KG1 (cell line): ENCODE measurements around the gene LPIN2.
"Not testable (repeated sequence)": the region's sequence is repeated elsewhere in the genome, so short reads cannot be mapped to it uniquely, and the experiment has no call there.

ENCODE experiments used
- DNase-seq: peaks from one replicate; lab custom pipeline; 2025; lab: John Stamatoyannopoulos, UW

Gene LPIN2

DNA sequence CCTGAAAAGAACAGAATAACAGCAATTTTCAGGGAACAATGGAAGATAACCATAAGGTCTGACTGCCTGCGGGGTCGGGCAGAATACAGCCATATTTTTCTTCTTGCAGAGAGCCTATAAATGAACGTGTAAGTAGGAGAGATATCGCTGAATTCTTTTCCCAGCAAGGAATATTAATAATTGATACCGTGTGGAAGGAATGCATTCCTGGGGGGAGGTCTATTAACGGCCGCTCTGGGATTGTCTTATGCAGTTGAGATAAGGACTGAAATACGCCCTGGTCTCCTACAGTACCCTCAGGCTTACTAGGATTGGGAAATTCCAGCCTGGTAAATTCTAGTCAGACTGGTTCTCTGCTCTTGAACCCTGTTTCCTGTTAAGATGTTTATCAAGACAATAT lies 9.2 kb downstream of the LPIN2 start:
- not testable (repeated sequence) for DNase-seq

- DNase-seq: no peak
These were observed 10.2 kb downstream of the LPIN2 start for GRCh38 chr18:3002732-3003131.

DNA sequence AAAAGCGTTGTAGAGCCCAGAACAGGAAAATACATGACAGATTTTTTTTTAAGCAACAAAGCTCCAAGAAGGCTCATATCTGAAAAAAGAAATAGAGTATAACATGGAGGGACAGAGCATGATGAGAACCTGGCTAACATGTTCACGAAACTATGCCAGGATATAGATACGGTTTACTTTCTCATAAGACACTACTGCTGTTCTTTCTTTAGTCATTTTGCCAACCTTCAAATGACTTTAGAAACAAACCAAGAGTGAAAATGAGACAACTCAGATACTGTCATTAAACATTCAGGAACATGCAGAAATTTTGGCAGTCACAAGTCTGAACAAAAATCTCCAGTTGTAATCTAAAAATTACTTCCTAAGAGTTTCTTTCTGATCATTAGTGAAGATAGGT lies 14.3 kb downstream of the LPIN2 start:
- no peak for DNase-seq

- no peak for DNase-seq
These were observed 14.9 kb downstream of the LPIN2 start for GRCh38 chr18:2997846-2998564.

- DNase-seq: no peak
These were observed 15.5 kb downstream of the LPIN2 start for GRCh38 chr18:2997429-2997828.

DNA sequence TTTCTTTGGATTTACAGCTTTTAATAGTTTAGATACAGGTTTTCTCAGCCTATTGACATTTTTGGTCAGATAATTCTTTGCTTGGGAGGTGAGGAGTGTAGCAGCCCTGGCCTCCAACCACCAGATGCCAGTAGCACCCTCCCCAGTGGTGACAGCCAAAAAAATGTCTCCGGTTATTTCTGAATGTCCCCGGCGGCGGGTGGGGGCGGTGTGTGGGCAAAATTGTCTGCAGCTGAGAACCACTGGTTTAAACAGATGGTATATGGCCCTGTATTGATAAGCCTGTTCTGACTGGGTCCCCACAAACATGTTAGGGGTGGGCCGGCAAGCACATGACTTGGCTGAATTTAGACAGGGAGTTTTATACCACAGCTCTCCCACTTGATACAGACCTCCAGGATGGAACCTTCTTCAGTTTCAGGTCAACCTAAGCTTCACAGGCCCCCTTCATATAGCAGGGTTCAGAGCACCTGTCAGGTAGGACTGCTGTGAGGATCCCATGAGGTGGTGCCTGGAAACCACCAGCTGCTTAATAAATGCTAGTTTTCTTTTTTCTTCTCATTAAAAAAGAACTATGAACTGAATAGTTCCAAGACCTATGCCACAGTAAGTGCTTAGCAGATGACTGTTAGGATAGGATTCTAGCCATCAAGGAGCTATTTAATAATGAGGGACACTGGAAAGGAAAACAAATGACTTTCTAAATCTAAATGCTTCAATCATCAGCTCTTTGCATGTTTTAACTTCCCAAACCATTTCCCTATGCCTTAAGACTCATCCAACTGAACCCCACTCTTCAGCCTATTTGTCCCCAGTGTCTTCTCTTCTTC lies 18.1 kb downstream of the LPIN2 start:
- no peak for DNase-seq

DNA sequence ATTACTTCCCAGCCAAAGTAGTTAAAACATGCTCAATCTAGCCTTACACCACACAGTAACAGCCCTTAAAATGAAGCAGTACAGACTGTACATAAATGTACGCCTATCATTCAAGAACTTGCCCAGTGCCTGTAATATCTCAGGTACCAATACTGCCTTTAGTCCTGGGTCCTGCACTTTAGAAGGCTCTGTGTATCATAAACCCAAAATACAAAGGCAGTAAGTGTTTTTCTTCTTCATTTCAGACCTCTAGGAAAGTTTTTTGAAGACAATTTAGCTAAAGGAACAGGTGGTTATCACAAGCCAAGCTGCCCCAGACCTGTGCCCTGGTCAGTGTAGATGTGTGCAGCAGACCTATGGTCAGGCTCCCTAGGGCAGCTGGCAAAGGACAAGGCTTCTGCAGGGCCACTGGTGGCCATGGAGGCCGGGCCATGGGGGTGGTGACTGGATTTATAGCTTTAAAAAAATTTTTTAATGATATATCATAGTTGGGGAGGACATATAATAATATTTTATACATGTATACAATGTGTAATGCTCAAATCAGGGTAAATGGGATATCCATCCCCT lies 18.8 kb downstream of the LPIN2 start:
- DNase-seq: no peak

- DNase-seq: no peak
These were observed 19.7 kb downstream of the LPIN2 start for GRCh38 chr18:2992995-2993877.

- no peak for DNase-seq
These were observed 21.8 kb downstream of the LPIN2 start for GRCh38 chr18:2990956-2991640.

DNA sequence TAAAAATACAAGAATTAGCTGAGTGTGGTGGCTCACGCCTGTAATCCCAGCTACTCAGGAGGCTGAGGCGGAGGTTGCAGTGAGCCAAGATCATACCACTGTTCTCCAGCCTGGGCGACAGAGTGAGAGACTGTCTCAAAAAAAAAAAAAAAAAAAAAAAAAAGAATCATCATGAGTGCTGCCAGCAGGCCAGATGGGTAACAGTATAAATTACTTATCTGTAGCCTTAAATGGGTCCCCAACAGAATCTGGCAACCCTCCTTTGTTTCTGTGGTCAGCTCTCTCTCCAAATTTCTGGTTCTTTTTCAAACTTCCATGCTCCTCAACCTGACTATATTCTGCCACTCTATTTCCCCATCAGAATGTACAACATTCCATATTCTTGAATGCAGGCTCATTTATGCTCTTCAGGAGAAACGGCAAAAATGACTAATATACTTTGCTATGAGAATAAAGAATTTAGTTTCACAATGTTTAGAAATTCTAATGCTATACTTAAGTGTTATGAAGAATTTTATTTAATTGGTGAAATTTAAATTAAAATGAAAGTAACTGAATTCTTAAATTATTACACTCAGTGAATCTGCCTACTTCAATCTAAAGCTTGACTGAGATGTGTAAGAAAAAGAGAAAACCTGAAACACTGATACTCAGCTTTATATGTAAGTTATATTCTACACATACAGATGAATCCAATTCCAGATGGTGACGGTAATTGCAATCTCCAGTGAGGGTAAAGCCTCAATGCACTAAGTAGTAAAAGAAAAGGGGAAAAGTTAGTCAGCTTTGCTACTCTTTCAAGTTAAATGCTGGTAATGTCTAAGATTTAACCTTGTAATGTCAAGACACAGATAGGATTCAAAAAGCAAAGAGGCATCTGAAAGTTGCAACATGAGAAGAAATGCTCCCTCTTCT lies 24.8 kb downstream of the LPIN2 start:
- no peak for DNase-seq

DNA sequence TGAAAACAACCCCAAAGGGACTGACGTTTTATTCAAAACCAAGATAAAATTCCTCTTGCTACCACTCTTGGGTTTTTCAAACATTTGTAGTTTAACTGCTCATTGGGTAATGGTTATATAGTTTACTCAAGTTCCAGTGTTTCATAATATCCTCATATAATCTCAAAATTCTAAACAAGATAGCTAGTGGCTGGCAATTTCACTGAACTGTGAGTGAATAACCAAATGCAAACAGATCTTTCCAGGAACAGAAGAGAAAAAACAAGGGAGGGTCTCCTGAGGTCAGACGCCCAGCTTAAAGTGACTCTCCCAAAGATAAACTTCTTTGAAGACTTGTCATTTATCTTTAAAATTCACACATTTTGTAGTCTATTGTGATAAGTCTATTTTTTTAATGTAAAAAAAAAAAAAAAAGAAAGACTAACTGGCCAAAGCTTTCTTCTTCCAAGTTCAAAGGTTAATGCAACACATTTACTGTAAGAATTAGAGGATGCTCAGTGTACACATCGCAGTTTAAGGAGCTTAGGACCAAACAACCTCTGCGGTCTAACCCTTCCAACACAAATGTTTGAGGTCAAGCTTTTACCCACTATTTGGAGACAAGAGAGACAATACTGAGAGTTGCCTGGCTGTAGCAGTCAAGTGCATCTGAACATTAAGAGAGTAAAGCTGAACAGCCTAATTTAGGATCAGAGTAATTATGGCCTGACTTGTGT lies 26.6 kb downstream of the LPIN2 start:
- DNase-seq: no peak

DNA sequence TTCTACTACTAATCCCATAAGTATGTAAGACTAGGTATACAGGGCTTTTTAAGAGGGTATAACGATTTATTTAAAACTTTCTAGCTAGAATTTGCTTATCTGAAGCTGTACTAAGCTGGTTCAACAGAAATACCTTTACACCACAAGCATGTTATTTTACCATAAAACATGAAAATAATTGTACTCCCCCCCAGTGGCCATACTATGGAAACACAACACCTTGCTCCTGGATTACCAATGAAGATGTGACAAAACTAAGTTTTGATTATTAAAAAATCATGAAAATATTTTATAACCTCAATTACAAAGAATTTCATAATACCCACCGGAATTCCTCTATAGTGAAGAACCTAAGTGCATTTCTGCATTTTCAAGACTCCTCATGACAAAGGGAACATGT lies 27.3 kb downstream of the LPIN2 start:
- peak; percentile 41 for DNase-seq

DNA sequence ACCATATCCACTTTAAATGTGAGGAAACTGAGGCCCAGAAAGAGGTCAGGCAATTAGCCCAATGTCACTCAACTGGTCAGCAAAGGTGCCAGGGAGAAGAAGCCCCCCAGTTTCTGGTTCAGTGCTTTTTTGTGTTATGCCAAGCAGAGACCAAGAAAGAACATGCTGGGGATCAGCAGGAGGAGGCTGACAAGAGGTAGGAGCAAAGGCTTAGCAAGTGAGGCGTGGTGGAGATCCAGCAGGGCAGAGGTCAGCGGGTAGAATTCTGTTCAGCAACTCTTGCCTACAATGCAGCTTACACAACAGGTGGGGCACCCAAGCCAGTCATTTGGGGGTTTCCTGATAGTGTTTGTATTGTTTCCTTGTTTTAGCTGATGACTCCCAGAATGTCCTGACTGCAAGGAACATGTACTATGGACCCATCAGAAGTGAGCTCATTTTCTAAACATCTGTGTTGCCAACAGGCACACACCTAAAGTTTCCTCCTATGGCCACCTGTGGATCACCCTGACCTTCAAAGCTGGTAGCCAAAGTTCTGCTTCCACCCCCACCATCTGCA lies 28.2 kb downstream of the LPIN2 start:
- DNase-seq: no peak

DNA sequence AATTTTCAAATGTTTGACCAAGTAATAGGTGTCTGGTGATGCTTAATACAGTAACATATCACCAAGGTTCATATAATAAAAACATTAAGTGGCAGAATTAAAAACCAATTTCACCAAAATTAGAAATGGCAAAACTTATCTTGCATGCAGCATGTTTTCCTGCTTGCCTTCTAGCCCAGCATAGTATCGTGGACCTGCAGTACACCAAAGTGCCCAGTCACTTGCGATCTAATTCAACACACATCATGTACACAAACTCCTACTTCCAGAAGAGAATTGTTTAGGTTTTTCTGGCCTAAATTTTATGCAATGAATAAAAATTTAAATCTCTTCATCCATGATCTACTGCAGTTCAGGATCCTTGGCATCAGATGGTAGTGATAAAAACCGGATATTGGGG lies 28.9 kb downstream of the LPIN2 start:
- DNase-seq: no peak

DNA sequence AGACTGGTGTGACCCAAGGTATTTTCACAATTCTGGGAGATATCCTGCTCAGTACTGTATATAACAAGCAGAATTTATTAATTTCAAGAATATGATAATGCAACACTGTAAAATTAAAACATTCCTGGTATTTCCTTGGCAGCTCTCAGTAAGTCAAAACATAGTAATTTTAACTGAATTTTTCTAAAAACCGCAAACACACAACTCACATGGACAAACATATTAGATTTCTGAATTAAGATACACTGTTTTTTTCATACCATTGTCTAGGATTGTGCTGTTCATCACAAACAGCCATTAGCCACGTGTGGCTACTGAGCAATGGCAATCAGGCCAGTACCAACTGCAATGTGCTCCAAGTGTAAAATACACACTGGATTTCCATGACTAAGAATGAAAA lies 29.6 kb downstream of the LPIN2 start:
- DNase-seq: no peak

- DNase-seq: no peak
These were observed 30.3 kb downstream of the LPIN2 start for GRCh38 chr18:2982452-2983269.

DNA sequence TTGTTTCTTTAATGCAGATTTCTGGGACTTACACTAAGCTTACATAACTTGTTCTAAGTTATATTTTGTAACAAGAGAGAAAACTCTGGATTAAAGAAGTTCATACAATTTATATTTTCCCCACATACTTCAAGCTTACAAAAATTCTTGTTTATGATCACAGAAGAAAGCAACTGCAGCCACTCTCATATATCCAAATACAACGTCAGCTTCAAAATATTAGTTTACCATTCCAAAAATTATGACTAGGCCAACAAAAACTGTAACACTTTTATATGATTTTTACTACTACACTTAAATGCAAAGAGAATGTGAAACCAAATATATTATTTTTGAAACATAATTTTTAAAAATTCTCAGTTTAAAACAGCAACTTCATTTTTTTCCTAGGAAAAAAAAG lies 30.9 kb downstream of the LPIN2 start:
- DNase-seq: no peak

- DNase-seq: no peak
These were observed 31.7 kb downstream of the LPIN2 start for GRCh38 chr18:2981212-2981728.
